NCI-H2196 treated with DMSO at 0.1 percent for 48 hours (cell line): Measurements from ENCODE around the gene C1orf21.

ENCODE experiments used
- DNase-seq: peaks from one replicate; lab custom pipeline; 2025; ENCODE audit not compliant: unreplicated experiment; lab: John Stamatoyannopoulos, UW

The C1orf21 gene

GRCh38 chr1:184552446-184552845 lies 165.6 kb downstream of the C1orf21 start:
- no peak for DNase-seq

- no peak for DNase-seq
Measured at GRCh38 chr1:184553845-184554244, 167.0 kb downstream of the C1orf21 start.

GRCh38 chr1:184555665-184556641 lies 169.1 kb downstream of the C1orf21 start:
- DNase-seq: no peak

- DNase-seq: no peak
Measured at GRCh38 chr1:184556665-184557064, 169.8 kb downstream of the C1orf21 start.

- no peak for DNase-seq
Measured at GRCh38 chr1:184557423-184558347, 170.9 kb downstream of the C1orf21 start.

- DNase-seq: no peak
Measured at GRCh38 chr1:184558691-184559090, 171.9 kb downstream of the C1orf21 start.

- DNase-seq: no peak
Measured at GRCh38 chr1:184559117-184559713, 172.4 kb downstream of the C1orf21 start.

- DNase-seq: no peak
Measured at GRCh38 chr1:184562806-184563205, 176.0 kb downstream of the C1orf21 start.

GRCh38 chr1:184563308-184563707 lies 176.5 kb downstream of the C1orf21 start:
- DNase-seq: no peak

- DNase-seq: no peak
Measured at GRCh38 chr1:184567009-184567408, 180.2 kb downstream of the C1orf21 start.

GRCh38 chr1:184567637-184568036 lies 180.8 kb downstream of the C1orf21 start:
- no peak for DNase-seq

- DNase-seq: no peak
Measured at GRCh38 chr1:184568148-184568547, 181.3 kb downstream of the C1orf21 start.

GRCh38 chr1:184569106-184569505 lies 182.3 kb downstream of the C1orf21 start:
- no peak for DNase-seq

- DNase-seq: no peak
Measured at GRCh38 chr1:184574588-184574987, 187.8 kb downstream of the C1orf21 start.

- DNase-seq: no peak
Measured at GRCh38 chr1:184576822-184577221, 190.0 kb downstream of the C1orf21 start.

- no peak for DNase-seq
Measured at GRCh38 chr1:184577319-184577718, 190.5 kb downstream of the C1orf21 start.

GRCh38 chr1:184582411-184582810 lies 195.6 kb downstream of the C1orf21 start:
- no peak for DNase-seq

GRCh38 chr1:184583849-184584248 lies 197.0 kb downstream of the C1orf21 start:
- no peak for DNase-seq

- DNase-seq: no peak
Measured at GRCh38 chr1:184588701-184589100, 201.9 kb downstream of the C1orf21 start.

- no peak for DNase-seq
Measured at GRCh38 chr1:184590163-184590750, 203.4 kb downstream of the C1orf21 start.

GRCh38 chr1:184593597-184593996 lies 206.8 kb downstream of the C1orf21 start:
- DNase-seq: no peak
